Measurements from ENCODE around the gene HCFC1R1. TPM values are rescaled to one million over a fixed set of nuclear protein-coding genes. Genes with fewer than 3 reads are reported as not detected.
A peak's percentile ranks its signal among the peaks of the same experiment; 100 is the strongest.

The HCFC1R1 gene
- total RNA-seq, 1 experiment from 2014 or later, result 76.0 TPM

DNA sequence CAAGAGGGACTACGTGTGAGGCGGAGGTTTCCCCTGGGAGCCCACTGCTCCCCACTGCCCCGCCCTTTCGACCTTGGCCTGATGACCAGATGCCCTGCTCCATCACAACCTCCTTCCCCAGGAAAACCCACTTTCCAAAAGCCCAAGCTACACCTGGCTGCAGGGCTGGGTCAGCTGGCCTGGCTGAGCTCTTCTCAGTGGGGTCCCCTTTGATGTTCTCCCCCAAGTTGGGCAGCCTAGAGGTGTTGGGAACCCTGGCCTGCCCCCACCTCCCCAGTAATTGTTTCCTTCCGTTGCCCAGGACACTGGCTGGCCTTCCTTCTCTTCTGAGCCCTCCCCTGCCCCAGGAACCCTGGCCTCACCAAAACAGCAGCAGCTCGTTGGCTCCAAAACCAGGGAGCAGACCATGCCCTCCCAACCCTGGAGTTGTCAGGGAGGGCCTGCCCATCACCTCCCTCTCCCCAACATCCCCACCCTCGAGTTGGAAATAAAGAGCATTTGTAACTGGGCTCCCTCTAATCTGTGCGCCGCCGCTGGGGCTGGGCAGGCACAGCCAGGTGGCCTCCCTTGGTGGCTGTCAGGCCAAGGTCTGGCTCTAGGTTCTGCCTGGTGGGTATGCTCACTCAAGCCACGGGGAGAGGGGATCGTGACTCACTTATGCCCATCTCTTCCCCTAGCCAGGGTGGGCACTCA, 9.6 kb downstream of the HCFC1R1 start (continued):
- TF ChIP-seq ZNF396 (CRISPR knock-in tag; IDR thresholded peaks at IDR 0.05; ENCODE audit: borderline replicate concordance), result no peak
- TF ChIP-seq, protein P1, sequence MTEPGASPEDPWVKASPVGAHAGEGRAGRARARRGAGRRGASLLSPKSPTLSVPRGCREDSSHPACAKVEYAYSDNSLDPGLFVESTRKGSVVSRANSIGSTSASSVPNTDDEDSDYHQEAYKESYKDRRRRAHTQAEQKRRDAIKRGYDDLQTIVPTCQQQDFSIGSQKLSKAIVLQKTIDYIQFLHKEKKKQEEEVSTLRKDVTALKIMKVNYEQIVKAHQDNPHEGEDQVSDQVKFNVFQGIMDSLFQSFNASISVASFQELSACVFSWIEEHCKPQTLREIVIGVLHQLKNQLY (CRISPR knock-in tag; IDR thresholded peaks at IDR 0.05), result no peak
- TF ChIP-seq TCF7 (CRISPR knock-in tag; IDR thresholded peaks at IDR 0.05; ENCODE audit: low read depth), result no peak
- TF ChIP-seq, protein P2, sequence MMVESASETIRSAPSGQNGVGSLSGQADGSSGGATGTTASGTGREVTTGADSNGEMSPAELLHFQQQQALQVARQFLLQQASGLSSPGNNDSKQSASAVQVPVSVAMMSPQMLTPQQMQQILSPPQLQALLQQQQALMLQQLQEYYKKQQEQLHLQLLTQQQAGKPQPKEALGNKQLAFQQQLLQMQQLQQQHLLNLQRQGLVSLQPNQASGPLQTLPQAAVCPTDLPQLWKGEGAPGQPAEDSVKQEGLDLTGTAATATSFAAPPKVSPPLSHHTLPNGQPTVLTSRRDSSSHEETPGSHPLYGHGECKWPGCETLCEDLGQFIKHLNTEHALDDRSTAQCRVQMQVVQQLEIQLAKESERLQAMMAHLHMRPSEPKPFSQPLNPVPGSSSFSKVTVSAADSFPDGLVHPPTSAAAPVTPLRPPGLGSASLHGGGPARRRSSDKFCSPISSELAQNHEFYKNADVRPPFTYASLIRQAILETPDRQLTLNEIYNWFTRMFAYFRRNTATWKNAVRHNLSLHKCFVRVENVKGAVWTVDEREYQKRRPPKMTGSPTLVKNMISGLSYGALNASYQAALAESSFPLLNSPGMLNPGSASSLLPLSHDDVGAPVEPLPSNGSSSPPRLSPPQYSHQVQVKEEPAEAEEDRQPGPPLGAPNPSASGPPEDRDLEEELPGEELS (CRISPR knock-in tag; IDR thresholded peaks at IDR 0.05), result no peak
- 0 out of 2 replicates have a peak, but pooled peaks have one; percentile 22 for TF ChIP-seq TEAD4 (CRISPR knock-in tag; IDR thresholded peaks at IDR 0.05)
- TF ChIP-seq CBFB (CRISPR knock-in tag; IDR thresholded peaks at IDR 0.05; ENCODE audit: low read depth), result no peak
- no peak for TF ChIP-seq OVOL2 (CRISPR knock-in tag; IDR thresholded peaks at IDR 0.05; ENCODE audit: borderline replicate concordance)
- TF ChIP-seq, protein P3, sequence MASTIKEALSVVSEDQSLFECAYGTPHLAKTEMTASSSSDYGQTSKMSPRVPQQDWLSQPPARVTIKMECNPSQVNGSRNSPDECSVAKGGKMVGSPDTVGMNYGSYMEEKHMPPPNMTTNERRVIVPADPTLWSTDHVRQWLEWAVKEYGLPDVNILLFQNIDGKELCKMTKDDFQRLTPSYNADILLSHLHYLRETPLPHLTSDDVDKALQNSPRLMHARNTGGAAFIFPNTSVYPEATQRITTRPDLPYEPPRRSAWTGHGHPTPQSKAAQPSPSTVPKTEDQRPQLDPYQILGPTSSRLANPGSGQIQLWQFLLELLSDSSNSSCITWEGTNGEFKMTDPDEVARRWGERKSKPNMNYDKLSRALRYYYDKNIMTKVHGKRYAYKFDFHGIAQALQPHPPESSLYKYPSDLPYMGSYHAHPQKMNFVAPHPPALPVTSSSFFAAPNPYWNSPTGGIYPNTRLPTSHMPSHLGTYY (CRISPR knock-in tag; IDR thresholded peaks at IDR 0.05), result peak; percentile 62; the same call in 1 of the 2 replicates
- TF ChIP-seq TEAD1 (CRISPR knock-in tag; IDR thresholded peaks at IDR 0.05), result no peak
- TF ChIP-seq, protein P4, sequence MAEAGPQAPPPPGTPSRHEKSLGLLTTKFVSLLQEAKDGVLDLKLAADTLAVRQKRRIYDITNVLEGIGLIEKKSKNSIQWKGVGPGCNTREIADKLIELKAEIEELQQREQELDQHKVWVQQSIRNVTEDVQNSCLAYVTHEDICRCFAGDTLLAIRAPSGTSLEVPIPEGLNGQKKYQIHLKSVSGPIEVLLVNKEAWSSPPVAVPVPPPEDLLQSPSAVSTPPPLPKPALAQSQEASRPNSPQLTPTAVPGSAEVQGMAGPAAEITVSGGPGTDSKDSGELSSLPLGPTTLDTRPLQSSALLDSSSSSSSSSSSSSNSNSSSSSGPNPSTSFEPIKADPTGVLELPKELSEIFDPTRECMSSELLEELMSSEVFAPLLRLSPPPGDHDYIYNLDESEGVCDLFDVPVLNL (CRISPR knock-in tag; IDR thresholded peaks at IDR 0.05; ENCODE audit: borderline replicate concordance, low read depth), result no peak
- no peak for TF ChIP-seq CREM (CRISPR knock-in tag; IDR thresholded peaks at IDR 0.05)
- TF ChIP-seq, protein P5, sequence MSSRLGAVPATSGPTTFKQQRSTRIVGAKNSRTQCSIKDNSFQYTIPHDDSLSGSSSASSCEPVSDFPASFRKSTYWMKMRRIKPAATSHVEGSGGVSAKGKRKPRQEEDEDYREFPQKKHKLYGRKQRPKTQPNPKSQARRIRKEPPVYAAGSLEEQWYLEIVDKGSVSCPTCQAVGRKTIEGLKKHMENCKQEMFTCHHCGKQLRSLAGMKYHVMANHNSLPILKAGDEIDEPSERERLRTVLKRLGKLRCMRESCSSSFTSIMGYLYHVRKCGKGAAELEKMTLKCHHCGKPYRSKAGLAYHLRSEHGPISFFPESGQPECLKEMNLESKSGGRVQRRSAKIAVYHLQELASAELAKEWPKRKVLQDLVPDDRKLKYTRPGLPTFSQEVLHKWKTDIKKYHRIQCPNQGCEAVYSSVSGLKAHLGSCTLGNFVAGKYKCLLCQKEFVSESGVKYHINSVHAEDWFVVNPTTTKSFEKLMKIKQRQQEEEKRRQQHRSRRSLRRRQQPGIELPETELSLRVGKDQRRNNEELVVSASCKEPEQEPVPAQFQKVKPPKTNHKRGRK (CRISPR knock-in tag; IDR thresholded peaks at IDR 0.05; ENCODE audit: borderline replicate concordance), result no peak
- no peak for TF ChIP-seq ZNF232 (CRISPR knock-in tag; IDR thresholded peaks at IDR 0.05)
- TF ChIP-seq GTF2I (CRISPR knock-in tag; conservative IDR thresholded peaks at IDR 0.05), result no peak
- no peak for TF ChIP-seq ZNF423 (CRISPR knock-in tag; IDR thresholded peaks at IDR 0.05)
- TF ChIP-seq ELF4 (CRISPR knock-in tag; IDR thresholded peaks at IDR 0.05; ENCODE audit: low read depth), result no peak
- TF ChIP-seq NR3C1 (CRISPR knock-in tag; conservative IDR thresholded peaks at IDR 0.05; ENCODE audit: low read depth), result no peak
- no peak for TF ChIP-seq RORB (CRISPR knock-in tag; IDR thresholded peaks at IDR 0.05)
- TF ChIP-seq GABPB1 (CRISPR knock-in tag; IDR thresholded peaks at IDR 0.05), result no peak
- TF ChIP-seq HMGA2 (CRISPR knock-in tag; IDR thresholded peaks at IDR 0.05), result no peak
- TF ChIP-seq NFE2L1 (CRISPR knock-in tag; IDR thresholded peaks at IDR 0.05), result no peak
- TF ChIP-seq ZNF416 (CRISPR knock-in tag; IDR thresholded peaks at IDR 0.05), result no peak; the same call in 1 of the 2 replicates
- TF ChIP-seq, protein P6, sequence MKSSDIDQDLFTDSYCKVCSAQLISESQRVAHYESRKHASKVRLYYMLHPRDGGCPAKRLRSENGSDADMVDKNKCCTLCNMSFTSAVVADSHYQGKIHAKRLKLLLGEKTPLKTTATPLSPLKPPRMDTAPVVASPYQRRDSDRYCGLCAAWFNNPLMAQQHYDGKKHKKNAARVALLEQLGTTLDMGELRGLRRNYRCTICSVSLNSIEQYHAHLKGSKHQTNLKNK (CRISPR knock-in tag; IDR thresholded peaks at IDR 0.05), result no peak
- TF ChIP-seq, protein P7, sequence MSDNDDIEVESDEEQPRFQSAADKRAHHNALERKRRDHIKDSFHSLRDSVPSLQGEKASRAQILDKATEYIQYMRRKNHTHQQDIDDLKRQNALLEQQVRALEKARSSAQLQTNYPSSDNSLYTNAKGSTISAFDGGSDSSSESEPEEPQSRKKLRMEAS (CRISPR knock-in tag; IDR thresholded peaks at IDR 0.05), result peak; percentile 27; the same call in 1 of the 2 replicates
- no peak for TF ChIP-seq CREB1 (CRISPR knock-in tag; IDR thresholded peaks at IDR 0.05)
- no peak for TF ChIP-seq ZNF138 (CRISPR knock-in tag; conservative IDR thresholded peaks at IDR 0.05)
- TF ChIP-seq, protein P8, sequence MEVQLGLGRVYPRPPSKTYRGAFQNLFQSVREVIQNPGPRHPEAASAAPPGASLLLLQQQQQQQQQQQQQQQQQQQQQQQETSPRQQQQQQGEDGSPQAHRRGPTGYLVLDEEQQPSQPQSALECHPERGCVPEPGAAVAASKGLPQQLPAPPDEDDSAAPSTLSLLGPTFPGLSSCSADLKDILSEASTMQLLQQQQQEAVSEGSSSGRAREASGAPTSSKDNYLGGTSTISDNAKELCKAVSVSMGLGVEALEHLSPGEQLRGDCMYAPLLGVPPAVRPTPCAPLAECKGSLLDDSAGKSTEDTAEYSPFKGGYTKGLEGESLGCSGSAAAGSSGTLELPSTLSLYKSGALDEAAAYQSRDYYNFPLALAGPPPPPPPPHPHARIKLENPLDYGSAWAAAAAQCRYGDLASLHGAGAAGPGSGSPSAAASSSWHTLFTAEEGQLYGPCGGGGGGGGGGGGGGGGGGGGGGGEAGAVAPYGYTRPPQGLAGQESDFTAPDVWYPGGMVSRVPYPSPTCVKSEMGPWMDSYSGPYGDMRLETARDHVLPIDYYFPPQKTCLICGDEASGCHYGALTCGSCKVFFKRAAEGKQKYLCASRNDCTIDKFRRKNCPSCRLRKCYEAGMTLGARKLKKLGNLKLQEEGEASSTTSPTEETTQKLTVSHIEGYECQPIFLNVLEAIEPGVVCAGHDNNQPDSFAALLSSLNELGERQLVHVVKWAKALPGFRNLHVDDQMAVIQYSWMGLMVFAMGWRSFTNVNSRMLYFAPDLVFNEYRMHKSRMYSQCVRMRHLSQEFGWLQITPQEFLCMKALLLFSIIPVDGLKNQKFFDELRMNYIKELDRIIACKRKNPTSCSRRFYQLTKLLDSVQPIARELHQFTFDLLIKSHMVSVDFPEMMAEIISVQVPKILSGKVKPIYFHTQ (CRISPR knock-in tag; IDR thresholded peaks at IDR 0.05), result peak; percentile 66
- TF ChIP-seq, protein P9, sequence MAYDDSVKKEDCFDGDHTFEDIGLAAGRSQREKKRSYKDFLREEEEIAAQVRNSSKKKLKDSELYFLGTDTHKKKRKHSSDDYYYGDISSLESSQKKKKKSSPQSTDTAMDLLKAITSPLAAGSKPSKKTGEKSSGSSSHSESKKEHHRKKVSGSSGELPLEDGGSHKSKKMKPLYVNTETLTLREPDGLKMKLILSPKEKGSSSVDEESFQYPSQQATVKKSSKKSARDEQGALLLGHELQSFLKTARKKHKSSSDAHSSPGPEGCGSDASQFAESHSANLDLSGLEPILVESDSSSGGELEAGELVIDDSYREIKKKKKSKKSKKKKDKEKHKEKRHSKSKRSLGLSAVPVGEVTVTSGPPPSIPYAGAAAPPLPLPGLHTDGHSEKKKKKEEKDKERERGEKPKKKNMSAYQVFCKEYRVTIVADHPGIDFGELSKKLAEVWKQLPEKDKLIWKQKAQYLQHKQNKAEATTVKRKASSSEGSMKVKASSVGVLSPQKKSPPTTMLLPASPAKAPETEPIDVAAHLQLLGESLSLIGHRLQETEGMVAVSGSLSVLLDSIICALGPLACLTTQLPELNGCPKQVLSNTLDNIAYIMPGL (CRISPR knock-in tag; IDR thresholded peaks at IDR 0.05), result no peak
